22Rv1 (cell line): ENCODE results near the gene TRAF3.

ENCODE experiments used
- H3K27ac ChIP-seq: fragments of 450-650 bp; 2 replicates; pipeline ENCODE4 v1.5.1; 2017
- ZFX ChIP-seq: fragments of 450-650 bp; IDR thresholded peaks from 2 replicates; pipeline ENCODE4 v1.6.1; 2017; ENCODE audit warnings: antibody characterized with exemption, borderline replicate concordance
- TF ChIP-seq, protein P1 (sequence below): fragments of 450-650 bp; IDR thresholded peaks from 2 replicates; pipeline ENCODE4 v1.5.1; 2017; ENCODE audit warnings: mild to moderate bottlenecking

TRAF3 gene

DNA sequence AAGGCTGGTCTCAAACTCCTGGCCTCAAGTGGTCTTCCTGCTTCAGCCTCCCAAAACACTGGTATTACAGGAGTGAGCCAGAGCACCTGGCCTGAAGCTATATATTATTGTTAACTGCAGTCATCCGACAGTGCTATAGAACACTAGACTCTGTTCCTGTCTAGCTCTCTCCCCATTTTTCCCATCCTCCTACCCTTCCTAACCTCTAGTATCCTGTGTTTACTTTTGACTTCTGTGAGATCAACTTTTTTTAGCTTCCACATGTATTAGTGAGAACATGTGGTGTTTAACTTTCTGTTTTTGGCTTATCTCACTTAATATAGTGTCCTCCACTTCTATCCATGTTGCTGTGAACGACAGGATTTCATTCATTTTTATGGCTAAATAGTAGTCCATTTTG lies 34.7 kb downstream of the TRAF3 start:
- peak overlapping the region; percentile 56 for H3K27ac ChIP-seq
- TF ChIP-seq ZFX, result no peak
- TF ChIP-seq, protein P1, sequence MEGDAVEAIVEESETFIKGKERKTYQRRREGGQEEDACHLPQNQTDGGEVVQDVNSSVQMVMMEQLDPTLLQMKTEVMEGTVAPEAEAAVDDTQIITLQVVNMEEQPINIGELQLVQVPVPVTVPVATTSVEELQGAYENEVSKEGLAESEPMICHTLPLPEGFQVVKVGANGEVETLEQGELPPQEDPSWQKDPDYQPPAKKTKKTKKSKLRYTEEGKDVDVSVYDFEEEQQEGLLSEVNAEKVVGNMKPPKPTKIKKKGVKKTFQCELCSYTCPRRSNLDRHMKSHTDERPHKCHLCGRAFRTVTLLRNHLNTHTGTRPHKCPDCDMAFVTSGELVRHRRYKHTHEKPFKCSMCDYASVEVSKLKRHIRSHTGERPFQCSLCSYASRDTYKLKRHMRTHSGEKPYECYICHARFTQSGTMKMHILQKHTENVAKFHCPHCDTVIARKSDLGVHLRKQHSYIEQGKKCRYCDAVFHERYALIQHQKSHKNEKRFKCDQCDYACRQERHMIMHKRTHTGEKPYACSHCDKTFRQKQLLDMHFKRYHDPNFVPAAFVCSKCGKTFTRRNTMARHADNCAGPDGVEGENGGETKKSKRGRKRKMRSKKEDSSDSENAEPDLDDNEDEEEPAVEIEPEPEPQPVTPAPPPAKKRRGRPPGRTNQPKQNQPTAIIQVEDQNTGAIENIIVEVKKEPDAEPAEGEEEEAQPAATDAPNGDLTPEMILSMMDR, result no peak

DNA sequence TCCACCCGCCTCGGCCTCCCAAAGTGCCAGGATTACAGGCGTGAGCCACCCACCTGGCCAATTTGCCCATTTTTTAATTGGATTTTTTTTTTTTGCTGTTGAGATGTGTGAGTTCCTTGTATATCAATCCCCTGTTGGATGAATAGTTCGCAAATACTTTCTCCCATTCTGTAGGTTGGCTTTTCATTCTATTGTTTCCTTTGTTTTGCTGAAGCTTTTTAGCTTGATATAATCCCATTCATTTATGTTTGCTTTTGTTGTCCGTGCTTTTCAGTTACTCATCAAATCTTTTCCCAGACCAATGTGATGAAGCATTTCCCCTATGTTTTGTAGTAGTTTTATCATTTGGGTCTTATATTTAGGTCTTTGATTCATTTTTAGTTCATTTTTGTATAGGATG lies 36.4 kb downstream of the TRAF3 start:
- H3K27ac ChIP-seq, result no peak overlapping the region
- no peak for TF ChIP-seq ZFX
- TF ChIP-seq, protein P1, result no peak

DNA sequence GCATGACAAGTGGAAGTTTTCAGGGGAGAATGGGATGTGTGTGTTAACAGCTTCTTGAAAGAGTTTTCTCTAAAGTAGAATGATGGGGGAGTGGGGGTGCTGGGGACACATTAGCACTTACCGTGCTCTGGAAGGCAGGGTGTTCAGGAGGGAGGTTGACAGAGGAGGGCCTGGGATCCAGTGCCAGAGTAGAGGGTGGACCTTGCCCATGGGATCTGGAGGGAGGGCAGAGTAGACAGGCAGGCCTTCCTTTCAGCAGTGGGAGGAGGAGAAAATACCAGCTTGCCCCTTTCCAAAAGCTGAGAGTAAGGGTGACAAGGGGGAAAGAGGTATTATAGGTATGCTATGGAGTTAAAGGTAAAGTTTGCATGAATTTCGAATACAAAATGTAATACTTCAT lies 40.1 kb downstream of the TRAF3 start:
- H3K27ac ChIP-seq, result no peak overlapping the region

DNA sequence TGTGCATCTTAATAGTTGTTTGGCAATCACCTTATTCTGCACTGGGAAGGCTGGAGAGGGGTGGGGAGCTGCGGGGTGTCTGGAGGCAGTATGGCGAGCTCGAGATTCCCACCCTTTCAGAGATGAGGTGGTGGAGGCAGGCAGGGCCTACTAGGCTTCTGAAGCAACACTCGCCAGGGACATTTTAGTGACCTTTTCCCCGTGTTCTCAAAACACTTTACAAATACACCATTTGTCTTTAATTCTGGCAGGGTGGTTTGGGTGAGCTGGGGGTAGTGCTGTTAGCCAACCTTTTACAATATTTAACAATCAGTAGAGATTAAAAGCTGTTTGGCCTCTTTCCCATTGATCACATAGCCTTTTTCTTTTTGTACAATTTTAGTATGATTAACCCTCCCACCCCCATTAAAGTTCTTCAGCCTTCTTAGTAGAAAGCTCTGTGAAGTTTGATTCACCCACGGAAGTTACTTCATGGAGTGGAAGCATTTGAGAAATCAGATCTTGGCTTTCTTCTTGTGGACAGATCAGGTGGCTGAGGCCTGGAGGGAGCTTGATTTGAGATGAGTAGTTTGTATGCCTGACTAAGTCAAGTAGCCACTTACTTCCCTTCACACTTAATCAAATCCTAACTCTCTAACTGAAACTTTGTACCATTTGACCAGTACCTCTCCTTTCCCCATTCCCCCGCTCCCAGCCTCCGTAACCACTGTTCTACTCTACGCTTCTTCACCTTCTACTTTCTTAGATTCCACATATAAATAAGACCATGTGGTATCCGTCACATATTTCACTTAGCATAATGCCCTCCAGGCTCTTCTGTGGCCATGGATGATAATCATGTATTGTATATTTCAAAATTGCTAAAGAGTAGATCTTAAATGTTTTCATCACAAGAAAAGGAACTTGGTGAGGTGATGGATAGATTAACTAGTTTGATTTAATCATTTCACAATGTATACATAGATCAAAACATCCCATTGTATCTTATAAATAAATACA lies 41.0 kb downstream of the TRAF3 start:
- no peak overlapping the region for H3K27ac ChIP-seq
- TF ChIP-seq ZFX, result no peak
- TF ChIP-seq, protein P1, result no peak

More for the DNA sequence above, 40.1 kb downstream of the TRAF3 start:
- TF ChIP-seq, protein P1, result no peak
- no peak for TF ChIP-seq ZFX

DNA sequence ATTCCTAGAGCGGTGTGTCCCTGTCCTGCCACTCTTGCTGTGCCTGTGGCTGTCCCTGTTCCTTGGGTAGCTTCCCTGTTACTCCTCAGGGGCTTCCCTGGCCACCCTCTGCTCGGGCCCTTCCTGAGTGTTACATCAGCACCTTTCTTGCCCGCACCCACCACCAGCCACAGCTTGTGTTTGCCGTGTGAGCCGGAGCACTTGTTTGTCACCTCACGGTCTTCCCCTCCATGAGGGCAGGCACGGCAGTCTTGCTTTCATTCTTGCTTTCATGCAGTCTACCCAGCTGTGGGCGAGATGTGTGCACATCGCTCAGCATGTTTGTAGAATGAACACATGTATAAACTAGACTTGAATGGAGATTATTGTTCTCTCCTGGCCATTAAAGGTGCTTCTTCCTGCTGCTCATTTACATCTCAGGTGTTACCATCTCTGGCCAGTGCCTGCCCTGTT lies 42.0 kb downstream of the TRAF3 start:
- no peak overlapping the region for H3K27ac ChIP-seq
- no peak for TF ChIP-seq ZFX
- TF ChIP-seq, protein P1, result no peak

DNA sequence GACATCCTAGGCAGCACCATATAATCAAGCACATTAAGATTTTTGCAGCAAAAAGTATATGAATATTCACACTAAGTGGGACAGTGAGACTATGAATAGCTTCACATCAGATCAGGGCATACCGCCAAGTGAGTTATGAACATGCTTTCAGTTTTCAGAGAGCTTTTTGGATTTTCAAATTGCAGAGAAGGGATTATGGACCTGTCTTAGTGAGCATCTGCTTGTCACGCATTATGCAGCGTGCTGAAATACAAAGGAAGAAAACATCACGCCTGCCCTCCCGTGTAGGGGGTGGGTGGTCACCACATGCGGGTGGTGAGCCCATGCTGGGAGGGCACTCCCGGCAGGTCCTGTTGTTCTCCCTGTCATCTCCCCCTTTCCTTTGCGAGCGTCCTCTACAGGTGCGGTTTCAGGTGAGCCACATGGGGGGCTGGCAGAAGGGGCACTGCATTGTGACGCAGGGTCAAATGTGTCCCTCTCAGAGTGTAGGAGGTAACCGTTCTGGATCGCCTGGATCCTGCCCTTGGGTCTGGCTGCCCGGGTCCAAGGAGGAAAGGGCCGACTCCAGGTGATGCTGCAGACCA lies 42.6 kb downstream of the TRAF3 start:
- no peak overlapping the region for H3K27ac ChIP-seq
- TF ChIP-seq, protein P1, result no peak

DNA sequence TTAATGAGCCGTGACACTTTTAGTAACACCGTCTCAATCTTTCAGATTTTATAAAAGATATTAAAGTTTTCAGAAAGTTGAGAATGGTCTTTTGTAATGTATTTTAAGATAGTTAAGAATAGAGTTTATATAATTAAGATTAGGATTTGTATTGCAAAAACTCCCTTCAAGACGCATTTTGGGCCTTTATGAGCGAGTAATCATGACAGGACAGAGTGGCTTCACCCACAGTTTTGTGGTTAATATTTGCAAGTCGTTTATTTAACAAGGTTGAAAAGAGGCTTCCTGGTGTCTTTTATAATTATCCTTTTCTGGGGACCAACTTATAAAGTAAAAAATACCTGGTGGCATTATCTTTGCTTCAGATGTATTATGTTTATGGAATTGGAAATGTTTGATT lies 44.0 kb downstream of the TRAF3 start:
- H3K27ac ChIP-seq, result no peak overlapping the region
- TF ChIP-seq, protein P1, result no peak
- TF ChIP-seq ZFX, result no peak
